Activated T-cell treated with anti-CD3 and anti-CD28 coated beads, Interleukin-2, amount 50 U/mL, for 72 hours (primary cell): ENCODE results near the gene XYLT1. TPM values are rescaled to one million over a fixed set of nuclear protein-coding genes. Genes with fewer than 3 reads are reported as not detected.

Source experiments
- ATAC-seq, 2 donors: fragments of 150-1000 bp; cut with Tn5 transposase; replicated peaks in 1 of 2; 2 replicates each; pipeline ENCODE4 v1.10.0; 2021; ENCODE audit warnings: moderate library complexity in 2 of 2, mild to moderate bottlenecking in 1 of 2
- DNase-seq, 2 donors: peaks; one replicate each; pipeline ENCODE4 v3.0.0; 2021 to 2022; ENCODE audit warnings: mixed read lengths in 1 of 2
- H3K27ac Mint-ChIP-seq: one replicate; pipeline ENCODE4 v1.8.0; 2022; ENCODE audit warnings: mild to moderate bottlenecking, moderate library complexity, mixed read lengths
- H3K27me3 Mint-ChIP-seq: one replicate; pipeline ENCODE4 v1.8.0; 2022; ENCODE audit warnings: low read depth, mixed read lengths
- H3K36me3 Mint-ChIP-seq, 2 donors: one replicate each; pipeline ENCODE4 v1.8.0; 2022; ENCODE audit warnings: mixed read lengths in 2 of 2, mild to moderate bottlenecking in 1 of 2; ENCODE audit not compliant: insufficient read depth in 2 of 2
- H3K4me1 Mint-ChIP-seq: one replicate; pipeline ENCODE4 v1.8.0; 2022; ENCODE audit warnings: low read depth, mixed read lengths
- H3K4me3 Mint-ChIP-seq, 2 donors: one replicate each; pipeline ENCODE4 v1.8.0; 2022; ENCODE audit warnings: mild to moderate bottlenecking in 2 of 2, mixed read lengths in 2 of 2, moderate library complexity in 2 of 2
- H3K9me3 Mint-ChIP-seq, 2 donors: one replicate each; pipeline ENCODE4 v1.8.0; 2022; ENCODE audit warnings: mixed read lengths in 2 of 2
- total RNA-seq, 2 donors: library from RNA; stranded (reverse); gene quantifications; one replicate each; pipeline ENCODE4 v1.2.3, GENCODE V29; 2022

The XYLT1 gene
- total RNA-seq, 2 donors from 2014 or later, result 17.1 to 17.9 TPM

DNA sequence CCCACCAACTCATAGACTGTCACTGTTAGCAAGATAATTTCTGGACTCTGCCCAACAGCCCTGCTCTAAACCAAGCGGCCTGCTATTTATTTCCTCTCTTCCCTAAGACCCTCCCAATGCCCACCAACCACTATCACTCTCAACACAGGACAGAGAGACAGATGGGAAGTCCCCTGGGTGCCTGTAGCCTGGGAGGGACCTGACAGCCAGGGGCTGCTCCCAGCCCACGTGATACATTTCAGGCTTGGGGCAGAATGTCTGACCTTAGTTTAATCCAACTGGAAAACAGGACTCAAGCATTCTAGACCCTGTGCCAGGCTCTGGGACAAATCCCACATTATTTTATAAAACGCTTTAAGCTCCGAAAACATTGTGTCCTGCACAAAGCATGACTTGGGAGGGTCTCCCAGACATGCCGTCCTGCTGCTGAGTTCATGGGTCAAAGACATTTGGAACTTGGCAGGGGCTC, 23.6 kb downstream of the XYLT1 start:
- Mint-ChIP-seq H3K27ac (no peak overlapping the region), H3K4me3 (no peak overlapping the region), H3K9me3 (no peaks in the 10 kb centered on the region), H3K36me3 (peaks cover 0 to 3% of the 10 kb centered on the region in 2 donors), H3K4me1 (peaks cover 26% of the 10 kb centered on the region), H3K27me3 (no peaks in the 10 kb centered on the region)
- ATAC-seq (no peak), DNase-seq (no peak)

- ATAC-seq (no peak), DNase-seq (no peak)
- Mint-ChIP-seq H3K4me1 (peaks cover 22% of the 10 kb centered on the region), H3K9me3 (no peaks in the 10 kb centered on the region), H3K4me3 (no peak overlapping the region), H3K36me3 (peaks cover 0 to 3% of the 10 kb centered on the region in 2 donors), H3K27ac (no peak overlapping the region), H3K27me3 (no peaks in the 10 kb centered on the region)
Measured at GRCh38 chr16:17446661-17447060, 24.1 kb downstream of the XYLT1 start.

DNA sequence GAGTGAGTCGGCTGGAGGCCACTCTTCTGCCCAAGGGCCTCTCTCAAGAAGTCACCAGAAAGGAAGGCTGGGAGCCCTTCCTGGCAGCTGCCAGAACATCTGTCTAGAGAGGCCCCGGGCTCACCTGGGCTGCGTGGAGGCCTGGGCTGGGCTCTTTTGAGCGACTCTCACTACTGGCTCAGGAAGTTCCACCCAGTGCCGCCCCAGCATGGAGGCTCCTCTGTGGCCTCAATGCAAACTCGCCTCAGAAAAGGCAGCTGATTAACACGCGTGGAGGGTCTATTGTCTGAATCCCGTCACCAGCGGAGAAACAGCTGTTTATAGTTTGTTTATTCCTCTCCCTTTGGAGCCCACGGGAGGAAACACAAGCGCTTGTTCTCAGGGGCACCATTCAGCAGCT, 25.3 kb downstream of the XYLT1 start:
- ATAC-seq, result no peak
- Mint-ChIP-seq H3K9me3 (no peaks in the 10 kb centered on the region), H3K36me3 (peaks cover 0 to 3% of the 10 kb centered on the region in 2 donors)

GRCh38 chr16:17444658-17445057, 26.1 kb downstream of the XYLT1 start:
- H3K9me3 Mint-ChIP-seq, result no peaks in the 10 kb centered on the region
- DNase-seq, result no peak
- peak overlapping the region; percentile 76 for H3K27ac Mint-ChIP-seq
- ATAC-seq, result no peak
- H3K4me3 Mint-ChIP-seq, result no peak overlapping the region
- H3K27me3 Mint-ChIP-seq, result no peaks in the 10 kb centered on the region
- peaks cover 25% of the 10 kb centered on the region for H3K4me1 Mint-ChIP-seq
- H3K36me3 Mint-ChIP-seq, result peaks cover 0 to 2% of the 10 kb centered on the region in 2 donors

More for the DNA sequence above, 25.3 kb downstream of the XYLT1 start:
- DNase-seq, result no peak
- peaks cover 18% of the 10 kb centered on the region for H3K4me1 Mint-ChIP-seq
- no peak overlapping the region for H3K27ac Mint-ChIP-seq
- no peak overlapping the region for H3K4me3 Mint-ChIP-seq
- H3K27me3 Mint-ChIP-seq, result no peaks in the 10 kb centered on the region

DNA sequence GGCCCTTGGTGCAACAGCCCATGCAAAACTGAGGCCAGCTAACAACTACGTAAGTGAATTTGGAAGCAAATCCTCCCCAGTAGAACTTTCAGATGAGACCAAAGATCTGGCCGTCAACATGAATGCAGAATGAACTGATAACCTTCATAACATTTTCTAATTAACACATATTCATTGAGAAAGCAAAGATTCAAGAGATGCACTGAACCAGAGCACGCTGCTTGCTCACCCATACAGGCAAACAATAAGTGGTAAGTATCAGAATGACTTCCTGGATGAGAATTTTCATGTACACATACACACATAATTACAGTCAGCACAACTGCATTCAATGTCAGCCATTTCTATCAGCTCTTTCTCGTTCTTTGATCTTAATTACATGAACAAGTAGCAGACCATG, 30.6 kb downstream of the XYLT1 start:
- Mint-ChIP-seq H3K4me3 (no peak overlapping the region), H3K4me1 (peaks cover 20% of the 10 kb centered on the region), H3K27me3 (no peaks in the 10 kb centered on the region), H3K27ac (no peak overlapping the region), H3K36me3 (peaks cover 0 to 2% of the 10 kb centered on the region in 2 donors), H3K9me3 (peaks cover 1 to 2% of the 10 kb centered on the region in 2 donors)
- ATAC-seq (peak in 1 of 2 donors; percentile 53), DNase-seq (no peak)

DNA sequence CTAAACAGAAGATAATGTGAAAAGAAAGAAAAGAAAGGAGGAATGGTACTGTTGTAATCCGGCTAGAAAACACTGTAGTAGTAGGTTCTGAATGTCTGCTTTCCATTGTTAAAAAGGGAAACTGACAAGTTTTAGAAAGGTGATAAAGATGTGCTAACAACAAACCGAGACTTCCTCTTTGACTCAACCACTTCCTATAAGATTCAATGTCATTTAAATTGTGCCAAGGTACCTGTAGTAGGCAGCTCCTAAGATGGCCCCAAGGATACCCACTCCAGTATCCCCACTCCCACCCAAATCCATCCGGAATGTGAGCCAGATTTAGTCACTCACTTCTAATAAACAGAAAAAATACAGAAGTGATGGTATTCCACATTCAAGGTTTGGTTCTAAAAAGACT, 31.2 kb downstream of the XYLT1 start:
- Mint-ChIP-seq H3K4me1 (peaks cover 20% of the 10 kb centered on the region), H3K27ac (peak overlapping the region; percentile 52), H3K9me3 (peaks cover 1 to 2% of the 10 kb centered on the region in 2 donors), H3K27me3 (no peaks in the 10 kb centered on the region), H3K4me3 (peak overlapping the region in 1 of 2 donors; percentile 74), H3K36me3 (peaks cover 0 to 2% of the 10 kb centered on the region in 2 donors)
- DNase-seq, result no peak
- peak; percentile 40 to 69 for ATAC-seq

DNA sequence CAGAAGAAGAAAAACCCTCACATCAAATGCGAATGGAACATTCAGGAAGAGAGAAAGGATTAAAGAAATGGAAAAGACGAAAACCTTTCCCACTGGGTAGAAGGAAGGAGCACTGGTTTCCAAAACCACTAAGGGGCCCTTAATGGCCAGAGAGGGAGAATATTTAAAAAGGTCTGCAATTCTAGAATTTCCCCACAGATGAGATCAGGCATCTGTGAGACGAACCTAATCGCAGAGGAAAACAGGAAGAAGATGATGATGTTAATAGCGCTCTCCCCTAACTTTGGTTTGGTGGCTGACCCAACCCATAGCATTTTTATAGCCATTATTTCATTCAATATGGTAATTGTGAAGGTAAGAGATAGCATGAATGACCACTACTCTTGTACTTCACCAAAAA, 32.8 kb downstream of the XYLT1 start:
- peaks cover 20% of the 10 kb centered on the region for H3K4me1 Mint-ChIP-seq

DNA sequence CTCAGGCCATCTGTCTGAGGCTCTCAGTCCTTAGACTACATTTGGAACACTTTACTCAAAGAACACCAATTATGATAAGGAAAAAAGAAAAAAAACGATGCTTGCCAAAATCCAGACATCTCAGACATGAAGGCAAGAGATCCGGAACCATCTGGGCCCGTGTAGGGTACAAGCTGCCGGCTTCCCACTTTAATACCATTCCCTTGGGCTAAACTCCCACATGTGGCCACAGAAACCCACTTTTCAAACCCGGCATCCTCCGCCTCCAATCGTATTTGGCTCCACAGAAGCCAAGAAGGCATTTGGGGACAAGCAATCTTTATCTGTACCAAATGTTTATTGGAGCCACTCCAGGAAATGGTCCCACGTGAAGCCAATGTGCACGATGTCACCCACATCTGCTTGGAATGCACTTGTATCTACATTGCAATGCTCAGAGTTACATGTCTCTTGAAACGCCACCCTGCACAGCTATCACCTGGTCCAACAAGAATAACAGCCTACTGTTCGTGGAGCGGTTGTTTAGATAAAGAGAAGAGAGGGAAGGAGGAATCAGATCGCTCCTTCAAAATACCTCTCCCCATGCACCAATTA, 33.5 kb downstream of the XYLT1 start:
- Mint-ChIP-seq H3K9me3 (peaks cover 1 to 2% of the 10 kb centered on the region in 2 donors), H3K4me1 (peaks cover 20% of the 10 kb centered on the region), H3K27me3 (no peaks in the 10 kb centered on the region), H3K27ac (no peak overlapping the region), H3K36me3 (no peaks in the 10 kb centered on the region), H3K4me3 (no peak overlapping the region)
- no peak for ATAC-seq
- no peak for DNase-seq

More for the DNA sequence above, 32.8 kb downstream of the XYLT1 start:
- peaks cover 1 to 2% of the 10 kb centered on the region in 2 donors for H3K9me3 Mint-ChIP-seq
- H3K27me3 Mint-ChIP-seq, result no peaks in the 10 kb centered on the region
- no peak for DNase-seq
- H3K36me3 Mint-ChIP-seq, result no peaks in the 10 kb centered on the region
- no peak overlapping the region for H3K4me3 Mint-ChIP-seq
- H3K27ac Mint-ChIP-seq, result no peak overlapping the region
- no peak for ATAC-seq

GRCh38 chr16:17435318-17435717, 35.4 kb downstream of the XYLT1 start:
- ATAC-seq, result no peak
- Mint-ChIP-seq H3K36me3 (peaks cover 0 to 2% of the 10 kb centered on the region in 2 donors), H3K4me1 (peaks cover 17% of the 10 kb centered on the region), H3K27ac (no peak overlapping the region), H3K9me3 (peaks cover 1 to 2% of the 10 kb centered on the region in 2 donors), H3K27me3 (no peaks in the 10 kb centered on the region), H3K4me3 (no peak overlapping the region)
- DNase-seq, result no peak

GRCh38 chr16:17433577-17434451, 36.9 kb downstream of the XYLT1 start:
- no peak for DNase-seq
- H3K4me3 Mint-ChIP-seq, result no peak overlapping the region
- no peaks in the 10 kb centered on the region for H3K27me3 Mint-ChIP-seq
- no peak overlapping the region for H3K27ac Mint-ChIP-seq
- no peak for ATAC-seq
- peaks cover 2% of the 10 kb centered on the region for H3K4me1 Mint-ChIP-seq
- H3K36me3 Mint-ChIP-seq, result peaks cover 0 to 2% of the 10 kb centered on the region in 2 donors
- peaks cover 1 to 2% of the 10 kb centered on the region in 2 donors for H3K9me3 Mint-ChIP-seq

DNA sequence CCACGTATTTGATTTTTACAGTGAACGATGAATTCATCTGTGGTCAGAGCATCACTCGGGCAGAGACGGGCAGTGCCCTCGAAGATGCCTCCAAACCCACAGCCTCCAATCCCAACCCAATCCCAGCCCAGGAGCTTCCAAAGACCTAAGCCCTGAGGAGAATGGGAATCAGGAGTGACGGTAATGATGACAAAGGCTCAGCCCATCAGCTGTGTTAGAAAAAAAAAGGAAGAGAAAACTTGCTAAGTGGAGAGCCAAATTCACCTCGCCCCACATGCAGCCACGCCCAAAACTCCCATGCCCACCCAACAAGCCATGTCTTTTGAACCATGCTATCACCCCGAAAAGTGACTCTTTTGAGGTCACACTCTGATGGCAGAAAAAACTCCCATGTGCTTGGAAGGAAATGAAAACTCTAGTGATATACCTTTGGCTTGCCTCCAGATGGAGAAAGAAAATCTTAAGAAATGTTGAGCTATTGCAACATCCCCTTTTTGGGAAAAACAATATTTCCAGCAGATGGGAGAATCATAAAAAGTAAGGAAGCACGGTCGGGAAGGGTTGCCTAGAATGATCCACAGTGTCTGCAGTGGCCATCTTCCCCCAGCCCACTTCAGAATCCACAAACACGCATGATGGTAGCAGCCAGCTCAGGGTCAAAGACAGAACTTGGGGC, 37.7 kb downstream of the XYLT1 start:
- Mint-ChIP-seq H3K36me3 (peaks cover 0 to 2% of the 10 kb centered on the region in 2 donors), H3K4me1 (no peaks in the 10 kb centered on the region), H3K27me3 (no peaks in the 10 kb centered on the region), H3K27ac (no peak overlapping the region), H3K9me3 (no peaks in the 10 kb centered on the region), H3K4me3 (no peak overlapping the region)
- no peak for DNase-seq
- no peak for ATAC-seq

DNA sequence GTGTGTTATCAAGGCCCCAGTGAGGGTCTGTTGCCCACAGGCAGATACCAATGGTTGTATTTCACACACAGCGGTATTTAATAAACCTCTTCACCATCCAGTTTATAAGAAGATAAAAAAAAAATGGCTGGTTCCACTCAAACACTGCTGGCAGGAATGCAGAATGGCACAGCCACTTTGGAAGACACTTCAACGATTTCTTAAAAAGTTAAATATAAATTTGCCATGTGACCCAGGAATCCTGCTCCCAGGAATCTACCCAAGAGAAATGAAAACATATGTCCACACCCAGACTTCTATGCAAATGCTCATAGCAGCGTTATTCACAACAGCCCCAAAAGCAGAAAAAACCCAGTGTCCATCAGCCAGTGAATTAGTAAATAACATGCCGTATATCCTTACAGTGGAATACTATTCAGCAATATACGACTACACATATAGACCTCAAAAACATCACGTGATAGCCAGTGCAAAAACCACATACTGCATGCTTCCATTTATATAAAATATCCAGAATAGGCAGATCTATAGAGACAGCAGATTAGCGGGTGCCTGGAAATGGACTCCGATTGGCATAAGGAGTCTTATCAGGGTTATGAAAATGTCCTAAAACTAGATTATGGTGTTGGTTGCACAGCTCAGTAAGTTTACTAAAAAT, 38.7 kb downstream of the XYLT1 start:
- Mint-ChIP-seq H3K4me3 (no peak overlapping the region), H3K4me1 (no peaks in the 10 kb centered on the region), H3K27ac (no peak overlapping the region), H3K9me3 (no peaks in the 10 kb centered on the region), H3K27me3 (no peaks in the 10 kb centered on the region), H3K36me3 (peaks cover 0 to 2% of the 10 kb centered on the region in 2 donors)
- no peak for DNase-seq
- no peak for ATAC-seq
